ENCODE results near the gene OAS3.
"Not testable (repeated sequence)": the region's sequence is repeated elsewhere in the genome, so short reads cannot be mapped to it uniquely, and the experiment has no call there.

Gene OAS3

DNA sequence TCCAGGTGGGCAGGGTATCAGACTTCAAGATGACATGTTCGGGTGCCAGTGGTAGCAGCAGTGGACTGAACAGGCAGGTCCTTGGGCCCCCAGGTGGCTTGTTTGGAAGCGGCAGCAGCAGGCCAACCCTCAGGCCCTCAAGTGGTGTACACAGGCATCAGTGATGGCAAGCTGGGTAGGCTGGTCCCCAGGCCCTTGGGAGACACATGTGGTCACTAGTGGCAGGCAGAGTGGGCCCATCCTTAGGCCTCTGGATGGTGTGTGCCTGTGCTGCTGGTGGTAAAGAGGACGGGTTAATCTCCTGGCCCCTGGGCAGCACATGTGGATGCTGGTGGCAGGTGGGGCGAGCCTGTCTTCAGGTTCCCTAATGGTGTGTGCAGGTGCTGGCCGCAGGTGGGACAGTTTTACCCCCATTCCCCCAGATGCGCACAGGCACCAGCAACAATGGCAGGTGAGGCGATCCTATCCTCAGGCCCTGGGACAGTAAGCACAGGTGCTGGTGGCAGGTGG lies 48.1 kb downstream of the OAS3 start:
- no peak for DNase-seq (ENCODE audit: low spot score)

DNA sequence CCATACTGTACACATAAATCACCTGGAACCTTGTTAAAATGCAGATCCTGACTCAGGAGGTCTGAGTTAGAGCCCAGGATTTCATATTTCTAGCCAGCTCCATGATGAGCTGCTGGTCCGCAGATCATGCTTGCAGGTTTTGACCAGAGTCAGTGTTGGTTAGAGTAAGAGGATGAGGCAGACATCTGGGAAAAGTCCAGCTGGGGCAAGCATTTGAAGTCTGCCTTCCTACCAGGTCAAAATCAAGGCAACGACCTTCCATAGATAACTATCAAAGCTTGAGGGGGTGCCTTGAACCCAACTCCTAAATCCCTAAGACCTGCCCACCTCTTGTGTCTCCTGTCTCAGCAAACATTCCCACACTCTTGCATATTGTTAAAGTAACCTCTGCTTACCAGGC lies 49.3 kb downstream of the OAS3 start:
- DNase-seq (ENCODE audit: low spot score): no peak

DNA sequence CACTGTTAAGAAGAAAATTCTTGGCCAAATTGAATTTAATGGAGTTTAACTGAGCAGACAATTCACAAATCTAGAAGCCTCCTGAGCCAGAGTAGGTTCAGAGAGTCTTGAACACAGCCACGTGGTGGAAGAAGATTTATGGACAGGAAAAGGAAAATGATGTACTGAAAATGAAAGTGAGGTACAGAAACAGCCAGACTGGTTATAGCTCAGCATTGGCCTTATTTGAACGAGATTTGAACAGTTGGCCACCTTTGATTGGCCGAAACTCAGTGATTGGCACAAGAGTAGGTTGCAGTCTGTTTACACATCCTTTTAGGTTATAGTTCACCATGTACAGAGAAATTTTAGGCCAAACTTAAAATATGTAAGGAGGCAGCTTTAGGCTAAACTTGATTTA lies 50.0 kb downstream of the OAS3 start:
- DNase-seq (ENCODE audit: low spot score): no peak

DNA sequence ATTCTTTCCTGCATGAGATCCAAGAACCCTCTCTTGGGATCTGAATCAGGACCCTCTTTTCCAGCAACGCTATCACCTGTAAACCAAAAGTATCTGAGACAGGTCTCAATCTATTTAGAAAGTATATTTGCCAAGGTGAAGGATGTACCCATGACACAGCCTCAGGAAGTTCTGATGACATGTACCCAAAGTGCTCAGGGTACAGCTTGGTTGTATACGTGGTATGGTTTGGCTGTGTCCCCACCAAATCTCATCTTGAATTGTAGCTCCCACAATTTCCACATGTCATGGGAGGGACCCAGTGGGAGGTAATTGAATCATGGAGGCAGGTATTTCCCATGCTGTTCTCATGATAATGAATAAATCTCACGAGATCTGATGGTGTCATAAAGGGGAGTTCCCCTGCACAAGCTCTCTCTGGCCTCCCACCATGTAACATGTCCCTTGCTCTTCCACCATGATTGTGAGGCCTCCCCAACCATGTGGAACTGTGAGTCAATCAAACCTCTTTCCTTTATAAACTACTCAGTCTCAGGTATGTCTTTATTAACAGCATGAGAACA lies 50.6 kb downstream of the OAS3 start:
- not testable (repeated sequence) for DNase-seq (ENCODE audit: low spot score)

GRCh38 chr12:112989806-112990205 lies 51.5 kb downstream of the OAS3 start:
- no peak for DNase-seq (ENCODE audit: low spot score)

GRCh38 chr12:112992541-112993398 lies 54.5 kb downstream of the OAS3 start:
- peak; percentile 58 for DNase-seq (ENCODE audit: low spot score)

DNA sequence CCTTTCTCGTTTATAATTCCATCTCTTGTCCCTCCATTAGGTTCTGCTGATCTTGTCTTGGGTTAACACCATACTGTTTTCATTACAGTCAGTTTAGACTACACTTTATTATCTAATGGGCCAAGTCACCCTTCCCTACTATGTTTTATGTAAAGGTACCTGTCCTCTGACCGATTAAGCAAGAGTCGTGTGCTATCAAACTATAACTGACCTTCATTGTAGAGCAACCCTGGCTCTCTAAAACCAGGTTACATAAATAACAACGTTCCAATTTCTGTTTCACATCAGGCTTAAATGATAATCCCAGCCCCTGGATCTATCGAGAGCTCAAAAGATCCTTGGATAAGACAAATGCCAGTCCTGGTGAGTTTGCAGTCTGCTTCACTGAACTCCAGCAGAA lies 56.7 kb downstream of the OAS3 start:
- DNase-seq (ENCODE audit: low spot score): no peak

- DNase-seq (ENCODE audit: low spot score): no peak
Observed at GRCh38 chr12:112996501-112996900, 58.2 kb downstream of the OAS3 start.

DNA sequence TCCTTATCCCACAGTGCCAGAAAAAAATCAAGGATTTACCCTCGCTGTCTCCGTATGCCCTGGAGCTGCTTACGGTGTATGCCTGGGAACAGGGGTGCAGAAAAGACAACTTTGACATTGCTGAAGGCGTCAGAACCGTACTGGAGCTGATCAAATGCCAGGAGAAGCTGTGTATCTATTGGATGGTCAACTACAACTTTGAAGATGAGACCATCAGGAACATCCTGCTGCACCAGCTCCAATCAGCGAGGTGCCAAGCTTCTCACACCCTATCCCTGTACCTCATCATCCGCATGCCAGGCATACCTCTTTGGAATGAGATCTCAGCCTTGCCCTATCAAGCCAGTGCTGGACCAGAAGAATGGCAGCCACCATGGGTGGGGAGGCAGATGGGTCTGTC lies 59.2 kb downstream of the OAS3 start:
- no peak for DNase-seq (ENCODE audit: low spot score)

DNA sequence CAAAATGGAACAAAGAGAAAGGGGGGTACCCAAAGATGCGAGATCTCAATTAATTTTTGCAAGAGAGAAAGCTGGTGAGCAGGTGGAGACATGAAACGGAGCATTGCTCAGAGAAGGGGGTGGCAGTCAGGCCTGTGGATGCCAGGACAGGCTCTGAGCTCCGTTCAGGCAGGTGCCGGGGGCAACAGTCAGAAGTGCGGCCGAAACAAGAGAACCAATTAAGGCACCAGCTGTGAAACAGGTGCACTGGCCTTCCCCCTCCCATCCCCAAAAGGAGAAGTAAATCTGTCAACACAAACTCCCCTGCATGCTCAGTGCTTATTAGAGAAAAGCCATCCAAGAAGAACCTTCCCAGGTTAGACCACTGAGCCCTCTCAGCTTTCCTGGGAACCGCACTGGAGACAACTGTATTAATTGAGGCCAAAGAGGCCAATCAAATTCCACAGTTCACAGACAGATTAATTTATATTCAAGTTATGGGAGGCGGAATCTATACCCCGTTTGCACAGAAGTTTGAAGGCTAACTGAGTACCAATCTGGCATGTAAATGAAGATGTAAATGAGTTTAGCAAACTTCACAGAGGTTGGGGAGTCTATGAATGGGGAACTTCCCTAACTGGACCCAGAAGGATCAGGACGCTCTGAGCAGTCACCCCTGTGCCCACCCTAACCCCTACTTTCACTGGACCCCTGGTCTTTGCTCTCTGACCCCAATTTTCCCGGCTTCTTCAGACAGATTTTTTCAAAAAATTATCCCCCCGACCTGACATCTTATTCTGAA lies 60.9 kb downstream of the OAS3 start:
- DNase-seq (ENCODE audit: low spot score): no peak

DNA sequence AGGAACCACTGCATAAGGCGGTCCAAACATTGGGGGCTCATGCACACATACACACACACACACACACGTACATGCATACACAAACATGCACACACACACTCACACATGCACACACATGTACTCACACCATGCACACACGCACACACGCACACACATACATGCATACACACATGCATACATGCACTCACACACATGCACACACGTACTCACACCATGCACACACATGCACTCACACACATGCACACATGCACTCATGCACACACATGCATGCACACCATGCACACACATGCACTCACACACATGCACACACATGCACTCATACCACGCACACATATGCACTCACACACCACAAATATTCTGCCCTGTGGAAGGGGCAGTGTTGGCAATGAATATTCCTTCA lies 62.2 kb downstream of the OAS3 start:
- DNase-seq (ENCODE audit: low spot score): no peak

GRCh38 chr12:113002155-113002554 lies 63.9 kb downstream of the OAS3 start:
- peak; percentile 83 for DNase-seq (ENCODE audit: low spot score)

GRCh38 chr12:113002676-113003075 lies 64.4 kb downstream of the OAS3 start:
- DNase-seq (ENCODE audit: low spot score): no peak

- no peak for DNase-seq (ENCODE audit: low spot score)
Observed at GRCh38 chr12:113003636-113004035, 65.4 kb downstream of the OAS3 start.

- peak; percentile 66 for DNase-seq (ENCODE audit: low spot score)
Observed at GRCh38 chr12:113005762-113006161, 67.5 kb downstream of the OAS3 start.

GRCh38 chr12:113006206-113006605 lies 67.9 kb downstream of the OAS3 start:
- no peak for DNase-seq (ENCODE audit: low spot score)

- DNase-seq (ENCODE audit: low spot score): peak; percentile 88
Observed at GRCh38 chr12:113006641-113007040, 68.4 kb downstream of the OAS3 start.

DNA sequence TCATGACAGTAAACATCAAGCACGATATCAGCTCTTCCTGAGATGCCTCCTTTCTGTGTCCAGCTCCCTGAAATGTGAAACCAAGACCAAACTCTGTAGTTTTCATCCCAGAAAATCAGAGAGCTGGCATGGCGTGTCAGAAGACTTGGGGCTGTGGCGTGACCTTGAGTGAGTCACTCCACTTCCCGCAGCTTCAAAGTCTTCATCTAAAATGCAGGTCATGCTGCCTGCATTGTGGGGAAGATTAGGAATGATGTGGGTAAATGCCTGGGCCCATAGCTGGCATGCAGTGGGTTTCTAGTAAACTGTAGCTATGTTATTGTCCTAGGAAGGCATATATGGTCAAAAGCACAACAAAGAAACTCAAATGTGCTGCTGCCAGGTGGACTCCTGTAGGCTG lies 68.9 kb downstream of the OAS3 start:
- DNase-seq (ENCODE audit: low spot score): peak; percentile 94

- no peak for DNase-seq (ENCODE audit: low spot score)
Observed at GRCh38 chr12:113010701-113011100, 72.4 kb downstream of the OAS3 start.

DNA sequence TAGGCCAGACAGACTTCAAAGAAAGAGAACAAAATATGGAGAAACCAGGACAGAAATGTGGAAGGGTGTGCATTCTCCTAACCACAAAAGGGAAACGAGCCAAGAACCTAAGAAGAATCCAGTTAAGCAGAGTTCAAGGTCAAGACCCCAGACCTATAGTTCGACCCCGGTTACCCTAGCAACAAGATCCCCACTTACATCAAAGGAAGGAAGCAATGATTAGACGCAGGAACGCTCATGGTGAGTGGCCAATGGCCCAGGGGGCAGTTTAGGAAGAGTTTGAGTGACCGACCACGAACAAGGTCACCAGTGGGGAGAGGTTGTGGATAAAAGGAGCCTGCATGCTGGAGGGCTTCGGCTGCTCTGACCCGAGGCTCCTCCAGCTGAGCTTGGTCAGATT lies 76.3 kb downstream of the OAS3 start:
- no peak for DNase-seq (ENCODE audit: low spot score)

- no peak for DNase-seq (ENCODE audit: low spot score)
Observed at GRCh38 chr12:113016796-113017195, 78.5 kb downstream of the OAS3 start.

GRCh38 chr12:113019025-113019424 lies 80.8 kb downstream of the OAS3 start:
- DNase-seq (ENCODE audit: low spot score): peak; percentile 25

GRCh38 chr12:113021500-113021899 lies 83.2 kb downstream of the OAS3 start:
- no peak for DNase-seq (ENCODE audit: low spot score)
